Endothelial cell of umbilical vein (primary cell): ENCODE data around the gene PRKG1.

ENCODE experiments used
- EZH2 ChIP-seq: IDR thresholded peaks from 2 replicates; pipeline ENCODE4 v1.6.1; 2012; ENCODE audit warnings: borderline replicate concordance, low read depth, mild to moderate bottlenecking, moderate library complexity, low read length, inconsistent platforms; ENCODE audit not compliant: severe bottlenecking
- JUN ChIP-seq: IDR thresholded peaks from 2 replicates; pipeline ENCODE4 v1.6.1; 2011; ENCODE audit warnings: borderline replicate concordance, low read depth; ENCODE audit not compliant: insufficient read length, insufficient read depth
- MAX ChIP-seq: IDR thresholded peaks from 2 replicates; pipeline ENCODE4 v1.6.1; 2011; ENCODE audit not compliant: insufficient read depth, insufficient read length
- MYC ChIP-seq: IDR thresholded peaks from one replicate; pipeline ENCODE4 v1.6.1; 2011; ENCODE audit warnings: mild to moderate bottlenecking, low read depth, low read length
- POLR2AphosphoS5 ChIP-seq: IDR thresholded peaks from 2 replicates; pipeline ENCODE4 v1.6.1; 2012; ENCODE audit warnings: low read depth, mild to moderate bottlenecking, control low read depth, low read length, moderate library complexity; ENCODE audit not compliant: insufficient read depth
- TF ChIP-seq, protein P1 (sequence below), 2 donors: IDR thresholded peaks; 1 replicate in 1 of 2; 2 replicates in 1 of 2; pipeline ENCODE4 v1.5.1; 2011; ENCODE audit warnings: low read length in 2 of 2, mild to moderate bottlenecking in 2 of 2, moderate library complexity in 2 of 2, control low read depth in 1 of 2, inconsistent platforms in 1 of 2, low read depth in 1 of 2; ENCODE audit not compliant: insufficient read depth in 1 of 2; ENCODE audit errors: extremely low read depth in 1 of 2

DNA sequence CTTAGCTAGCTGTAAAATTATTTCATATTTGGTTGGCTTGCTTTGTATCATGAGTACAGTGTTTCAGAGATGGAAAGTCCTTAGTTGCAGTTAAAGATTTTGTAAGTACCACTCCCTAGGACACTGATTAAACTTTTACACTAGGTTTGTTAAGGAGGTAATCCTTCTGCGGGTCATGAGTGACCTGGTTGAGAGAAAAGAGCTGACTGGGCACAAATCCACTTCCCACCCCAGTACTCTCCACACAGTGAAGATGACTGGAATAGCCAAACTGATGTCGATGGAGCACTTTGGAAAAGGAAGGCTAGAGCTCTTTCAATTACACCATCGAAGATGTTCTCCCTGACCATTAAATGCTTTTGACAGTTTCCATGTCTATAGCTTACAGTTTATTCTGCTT lies 433.2 kb downstream of the PRKG1 start:
- TF ChIP-seq EZH2 (no peak), MYC (no peak), MAX (no peak), POLR2AphosphoS5 (no peak), JUN (no peak)
- TF ChIP-seq, protein P1, sequence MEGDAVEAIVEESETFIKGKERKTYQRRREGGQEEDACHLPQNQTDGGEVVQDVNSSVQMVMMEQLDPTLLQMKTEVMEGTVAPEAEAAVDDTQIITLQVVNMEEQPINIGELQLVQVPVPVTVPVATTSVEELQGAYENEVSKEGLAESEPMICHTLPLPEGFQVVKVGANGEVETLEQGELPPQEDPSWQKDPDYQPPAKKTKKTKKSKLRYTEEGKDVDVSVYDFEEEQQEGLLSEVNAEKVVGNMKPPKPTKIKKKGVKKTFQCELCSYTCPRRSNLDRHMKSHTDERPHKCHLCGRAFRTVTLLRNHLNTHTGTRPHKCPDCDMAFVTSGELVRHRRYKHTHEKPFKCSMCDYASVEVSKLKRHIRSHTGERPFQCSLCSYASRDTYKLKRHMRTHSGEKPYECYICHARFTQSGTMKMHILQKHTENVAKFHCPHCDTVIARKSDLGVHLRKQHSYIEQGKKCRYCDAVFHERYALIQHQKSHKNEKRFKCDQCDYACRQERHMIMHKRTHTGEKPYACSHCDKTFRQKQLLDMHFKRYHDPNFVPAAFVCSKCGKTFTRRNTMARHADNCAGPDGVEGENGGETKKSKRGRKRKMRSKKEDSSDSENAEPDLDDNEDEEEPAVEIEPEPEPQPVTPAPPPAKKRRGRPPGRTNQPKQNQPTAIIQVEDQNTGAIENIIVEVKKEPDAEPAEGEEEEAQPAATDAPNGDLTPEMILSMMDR (IDR thresholded peaks at IDR 0.05; ENCODE audit: extremely low read depth in 1 of 2, insufficient read depth in 1 of 2, low read depth in 1 of 2, low read length in 2 of 2), result no peak
